HG03571 (cell line): ENCODE results near the gene GRIK3.
"Not testable (repeated sequence)": the region's sequence is repeated elsewhere in the genome, so short reads cannot be mapped to it uniquely, and the experiment has no call there.

Source experiments
- ATAC-seq: cut with Tn5 transposase; IDR thresholded peaks from one replicate; pipeline ENCODE4 v1.9.1; 2021; ENCODE audit not compliant: unreplicated experiment

GRIK3 gene

GRCh38 chr1:36911561-36912364 is 122.6 kb downstream of the GRIK3 start:
- ATAC-seq = no peak

GRCh38 chr1:36910886-36911540 is 123.3 kb downstream of the GRIK3 start:
- ATAC-seq = no peak

GRCh38 chr1:36909946-36910725 is 124.2 kb downstream of the GRIK3 start:
- ATAC-seq = no peak

GRCh38 chr1:36909359-36909758 is 125.0 kb downstream of the GRIK3 start:
- ATAC-seq = not testable (repeated sequence)

GRCh38 chr1:36908096-36908495 is 126.2 kb downstream of the GRIK3 start:
- ATAC-seq = no peak

- no peak for ATAC-seq
Measured at GRCh38 chr1:36906555-36906954, 127.8 kb downstream of the GRIK3 start.

- ATAC-seq = no peak
Measured at GRCh38 chr1:36905941-36906340, 128.4 kb downstream of the GRIK3 start.

- ATAC-seq = no peak
Measured at GRCh38 chr1:36900128-36900527, 134.2 kb downstream of the GRIK3 start.

GRCh38 chr1:36897813-36898212 is 136.5 kb downstream of the GRIK3 start:
- not testable (repeated sequence) for ATAC-seq

GRCh38 chr1:36894824-36895223 is 139.5 kb downstream of the GRIK3 start:
- no peak for ATAC-seq

GRCh38 chr1:36890776-36891175 is 143.5 kb downstream of the GRIK3 start:
- ATAC-seq = no peak

- ATAC-seq = no peak
Measured at GRCh38 chr1:36889478-36890226, 144.7 kb downstream of the GRIK3 start.

GRCh38 chr1:36888811-36889477 is 145.4 kb downstream of the GRIK3 start:
- no peak for ATAC-seq

GRCh38 chr1:36885540-36886357 is 148.6 kb downstream of the GRIK3 start:
- ATAC-seq = no peak

- ATAC-seq = no peak
Measured at GRCh38 chr1:36884801-36885200, 149.5 kb downstream of the GRIK3 start.

GRCh38 chr1:36884029-36884701 is 150.2 kb downstream of the GRIK3 start:
- no peak for ATAC-seq

GRCh38 chr1:36883315-36883949 is 150.9 kb downstream of the GRIK3 start:
- ATAC-seq = no peak

GRCh38 chr1:36882536-36883285 is 151.6 kb downstream of the GRIK3 start:
- no peak for ATAC-seq
